GM20000 (cell line): Measurements from ENCODE around the gene U2AF1.
"Not testable (repeated sequence)": the region's sequence is repeated elsewhere in the genome, so short reads cannot be mapped to it uniquely, and the experiment has no call there.

Source experiments
- DNase-seq: peaks from one replicate; pipeline ENCODE4 v3.0.0; 2012; ENCODE audit warnings: low spot score

Gene U2AF1, protein sequence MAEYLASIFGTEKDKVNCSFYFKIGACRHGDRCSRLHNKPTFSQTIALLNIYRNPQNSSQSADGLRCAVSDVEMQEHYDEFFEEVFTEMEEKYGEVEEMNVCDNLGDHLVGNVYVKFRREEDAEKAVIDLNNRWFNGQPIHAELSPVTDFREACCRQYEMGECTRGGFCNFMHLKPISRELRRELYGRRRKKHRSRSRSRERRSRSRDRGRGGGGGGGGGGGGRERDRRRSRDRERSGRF

DNA sequence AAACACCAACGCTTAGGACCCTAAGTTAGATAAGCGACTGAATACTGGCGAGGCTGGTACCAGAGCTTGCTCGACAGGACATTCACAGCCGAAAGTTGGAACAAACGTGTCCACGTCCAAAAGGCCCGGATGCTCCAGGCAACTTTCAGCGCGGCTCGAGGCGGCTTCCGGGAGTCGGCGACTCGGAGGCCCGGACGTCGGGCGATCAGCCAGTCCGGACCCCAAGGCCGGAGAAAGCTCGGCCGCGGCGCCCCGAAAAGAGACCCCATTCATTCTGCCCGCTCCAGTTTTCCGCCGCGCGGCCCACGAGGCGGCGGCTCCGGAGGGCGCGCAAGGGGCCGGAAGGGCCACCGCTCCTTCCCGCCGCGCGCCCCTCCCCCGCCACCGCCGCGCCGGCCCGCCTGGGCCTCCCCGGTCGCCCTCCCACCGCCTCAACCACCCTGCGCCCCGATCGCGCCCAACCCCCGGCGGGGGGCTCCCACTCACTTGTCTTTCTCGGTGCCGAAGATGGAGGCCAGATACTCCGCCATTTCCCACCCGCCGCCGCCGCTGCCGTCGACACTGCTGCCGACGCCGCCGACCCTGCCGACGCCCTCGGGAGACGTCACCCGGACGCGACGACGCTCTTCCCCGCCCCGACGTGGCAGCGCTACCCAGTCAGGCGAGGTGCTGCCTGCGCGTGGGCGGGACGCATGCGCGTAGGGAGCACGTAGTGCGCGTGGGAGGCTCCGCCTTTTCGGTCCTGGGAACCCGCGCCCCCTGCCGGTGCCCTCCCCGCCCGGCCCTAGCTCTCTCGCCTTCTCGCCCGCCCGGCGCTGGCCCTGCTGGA, at the start of gene U2AF1:
U2AF1 (minus strand) TSS at position 606 of the 829 bp plus-strand sequence; CDS start at position 530, 76 bp downstream.
- not testable (repeated sequence) for DNase-seq

DNA sequence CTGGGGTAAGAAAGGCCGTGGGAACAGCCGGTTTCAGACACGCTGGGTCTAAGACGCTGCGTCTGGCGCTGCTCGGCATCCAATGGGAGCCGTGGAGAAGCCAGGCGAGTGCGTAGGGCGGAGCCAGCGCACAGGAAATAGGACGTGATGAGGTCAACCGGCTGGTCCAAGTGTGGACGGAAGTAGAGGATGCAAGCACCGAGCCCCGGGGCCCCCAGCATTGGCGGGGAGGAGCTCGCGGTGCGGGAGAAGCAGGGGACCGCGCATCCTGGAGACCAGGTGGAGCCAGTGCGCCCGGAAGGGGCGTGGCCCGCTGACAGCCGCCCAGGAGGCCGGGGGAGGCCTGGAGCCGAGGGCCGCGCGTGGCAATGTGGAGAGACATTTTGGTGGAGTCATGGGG, 46.2 kb upstream of the U2AF1 start:
- not testable (repeated sequence) for DNase-seq

DNA sequence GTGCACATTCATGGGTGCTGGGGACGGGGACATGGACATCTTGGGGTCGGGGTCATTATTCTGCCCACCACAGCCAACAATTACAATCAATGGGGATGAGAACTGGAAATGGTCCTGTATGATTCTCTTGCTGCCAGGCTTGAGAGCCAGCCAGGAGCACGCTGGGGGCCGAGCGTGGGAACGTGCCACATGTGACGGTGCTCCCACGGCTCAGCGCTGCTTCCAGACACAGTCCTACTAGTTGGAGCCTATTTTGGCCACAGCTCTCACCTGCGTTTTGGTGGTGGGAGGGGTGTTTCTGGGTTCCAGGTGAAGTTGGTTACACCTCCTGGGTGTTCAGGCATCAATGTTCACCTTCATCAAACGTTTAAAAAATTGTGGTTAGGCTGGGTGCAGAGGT, 42.0 kb upstream of the U2AF1 start:
- DNase-seq, result not testable (repeated sequence)

DNA sequence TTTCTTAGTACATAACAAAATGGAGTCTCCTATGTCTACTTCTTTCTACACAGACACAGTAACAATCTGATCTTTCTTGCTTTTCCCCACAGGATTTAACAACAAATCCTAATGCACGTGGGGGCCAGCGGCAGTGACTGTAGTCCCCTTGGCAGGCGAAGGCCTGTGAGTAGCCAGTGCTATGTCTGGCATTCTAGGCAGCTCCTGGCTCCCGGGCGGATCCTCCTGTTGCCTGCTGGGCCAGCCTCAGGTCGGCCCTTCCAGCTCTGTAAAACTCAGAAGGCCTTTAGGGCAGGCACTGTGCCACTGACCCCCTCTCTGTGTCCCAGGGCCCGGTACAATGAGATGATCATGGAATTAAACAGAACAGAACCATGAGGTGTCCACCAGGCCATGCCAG, 40.6 kb upstream of the U2AF1 start:
- DNase-seq, result not testable (repeated sequence)

DNA sequence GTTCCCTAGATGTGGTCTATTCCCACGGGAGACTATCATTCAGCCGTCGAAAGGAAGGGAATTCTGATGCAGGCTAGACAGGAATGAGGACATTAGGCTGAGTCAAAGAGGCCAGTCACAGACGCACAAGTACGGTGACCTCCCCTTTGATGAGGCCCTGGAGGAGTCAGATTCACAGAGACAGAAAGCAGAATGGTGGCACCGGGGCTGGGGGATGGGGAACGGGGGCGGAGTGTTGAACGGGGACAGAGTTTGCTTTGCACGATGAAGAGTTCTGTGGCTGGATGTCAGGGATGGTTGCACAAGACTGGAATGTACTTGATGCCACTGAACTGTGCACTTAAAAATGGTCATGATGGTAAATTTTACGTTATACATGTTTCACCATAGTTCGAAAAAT, 39.3 kb upstream of the U2AF1 start:
- not testable (repeated sequence) for DNase-seq

DNA sequence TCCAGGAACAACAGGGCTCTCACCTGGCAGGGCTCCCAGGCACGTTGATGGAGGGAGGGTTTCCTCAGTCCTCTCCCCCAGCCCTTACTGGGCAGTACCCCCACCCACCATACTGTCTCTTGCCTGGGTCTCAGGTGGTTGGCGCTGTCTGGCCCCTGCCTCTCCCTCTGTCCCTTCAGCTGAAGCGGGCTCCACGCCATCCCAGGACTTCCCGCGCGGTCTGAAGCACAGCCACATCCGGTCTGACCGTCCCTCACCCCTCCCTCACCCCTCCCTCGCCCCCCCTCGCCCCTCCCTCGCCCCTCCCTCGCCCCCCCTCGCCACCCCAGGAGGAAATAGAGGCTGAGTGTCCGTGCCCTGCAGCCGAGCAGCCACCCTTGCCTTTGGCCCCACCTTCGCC, 34.0 kb upstream of the U2AF1 start:
- not testable (repeated sequence) for DNase-seq

DNA sequence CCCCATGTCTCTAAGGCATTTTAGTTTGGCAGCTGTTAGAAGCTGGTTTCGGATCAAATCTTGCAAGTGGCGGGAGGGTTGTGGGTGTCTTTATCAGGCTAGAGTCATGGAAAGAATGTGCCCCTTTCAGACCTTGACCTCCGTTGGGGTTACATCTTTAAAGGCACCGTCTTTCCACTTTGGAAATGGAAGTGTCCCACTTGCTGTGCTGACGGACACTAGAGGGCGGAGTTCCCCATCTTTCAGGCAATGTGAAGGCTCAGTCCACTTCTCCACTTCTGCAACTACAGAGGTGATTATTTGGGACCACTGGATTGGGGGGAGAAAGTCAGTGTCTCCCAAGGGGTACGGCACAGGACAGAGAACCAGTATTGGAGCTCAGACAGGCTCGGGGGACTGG, 31.6 kb upstream of the U2AF1 start:
- DNase-seq, result not testable (repeated sequence)

DNA sequence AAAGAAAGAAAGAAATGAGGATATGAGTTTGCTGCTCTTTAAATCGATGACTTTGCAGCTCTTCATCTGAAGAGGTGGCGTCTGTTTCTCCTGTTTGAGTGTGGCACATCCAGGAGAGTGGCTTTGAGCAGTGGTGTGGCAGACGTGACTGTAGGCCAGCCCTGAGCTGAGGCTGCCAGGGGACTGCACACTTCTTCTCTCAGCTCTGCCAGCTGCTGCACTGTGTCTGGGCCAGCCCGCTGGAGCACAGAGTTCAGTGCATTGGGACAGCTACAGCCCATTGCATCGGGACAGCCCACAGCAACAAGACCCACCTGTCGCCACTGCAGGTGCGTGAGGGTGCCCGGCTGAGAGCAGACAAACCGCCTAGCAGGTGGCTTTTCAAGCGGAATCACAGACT, 27.1 kb upstream of the U2AF1 start:
- not testable (repeated sequence) for DNase-seq

DNA sequence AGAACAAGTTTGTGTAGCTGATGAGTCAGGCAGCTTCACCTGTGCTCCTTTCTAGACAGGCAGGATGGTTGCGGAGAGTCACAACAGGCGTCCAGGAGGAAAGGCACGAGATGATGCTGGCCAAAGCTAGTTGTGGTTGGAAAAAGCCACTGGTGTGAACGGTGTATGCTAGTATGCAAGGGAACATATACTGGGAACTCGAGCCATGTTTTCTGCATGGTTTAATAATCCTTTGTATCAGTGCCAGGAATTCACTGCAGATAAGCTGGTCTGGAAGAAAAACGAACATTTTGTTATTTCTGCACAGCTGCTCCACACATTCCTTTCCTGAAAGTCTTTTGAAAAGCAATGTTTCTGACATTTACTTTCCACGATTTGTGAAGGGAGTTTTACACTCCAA, 22.7 kb upstream of the U2AF1 start:
- not testable (repeated sequence) for DNase-seq

DNA sequence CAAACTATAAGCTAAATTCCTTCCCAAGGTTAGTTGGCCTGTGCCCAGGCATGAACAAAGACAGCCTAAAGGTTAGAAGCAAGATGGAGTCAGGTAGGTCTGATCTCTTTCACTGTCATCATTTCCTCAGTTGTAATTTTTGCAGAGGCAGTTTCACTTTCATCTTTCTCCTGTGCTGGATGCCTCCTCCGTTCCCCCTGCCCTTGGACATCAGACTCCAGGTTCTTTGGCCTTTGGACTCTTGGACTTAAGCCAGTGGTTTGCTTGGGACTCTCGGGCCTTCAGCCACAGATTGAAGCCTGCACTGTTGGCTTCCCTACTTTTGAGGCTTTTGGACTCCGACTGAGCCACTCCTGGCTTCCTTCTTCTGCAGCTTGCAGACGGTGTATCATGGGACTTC, 8.6 kb upstream of the U2AF1 start:
- DNase-seq, result not testable (repeated sequence)

DNA sequence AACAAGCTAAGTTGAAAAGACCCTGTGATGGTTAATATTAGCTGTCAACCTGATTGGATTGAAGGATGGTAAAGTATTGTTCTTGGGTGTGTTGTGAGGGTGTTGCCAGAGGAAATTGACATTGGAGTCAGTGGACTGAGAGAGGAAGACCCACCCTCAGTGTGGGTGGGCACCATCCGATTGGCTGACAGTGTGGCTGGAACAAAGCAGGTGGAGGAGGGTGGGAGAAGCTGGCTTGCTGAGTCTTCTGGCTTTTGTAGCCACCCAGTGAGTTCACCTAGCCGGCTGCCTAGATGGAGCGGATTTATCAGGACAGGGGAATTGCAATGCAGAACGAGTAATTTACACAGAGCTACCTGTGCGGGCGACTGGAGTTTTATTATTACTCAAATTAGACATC, 7.1 kb upstream of the U2AF1 start:
- DNase-seq, result not testable (repeated sequence)

DNA sequence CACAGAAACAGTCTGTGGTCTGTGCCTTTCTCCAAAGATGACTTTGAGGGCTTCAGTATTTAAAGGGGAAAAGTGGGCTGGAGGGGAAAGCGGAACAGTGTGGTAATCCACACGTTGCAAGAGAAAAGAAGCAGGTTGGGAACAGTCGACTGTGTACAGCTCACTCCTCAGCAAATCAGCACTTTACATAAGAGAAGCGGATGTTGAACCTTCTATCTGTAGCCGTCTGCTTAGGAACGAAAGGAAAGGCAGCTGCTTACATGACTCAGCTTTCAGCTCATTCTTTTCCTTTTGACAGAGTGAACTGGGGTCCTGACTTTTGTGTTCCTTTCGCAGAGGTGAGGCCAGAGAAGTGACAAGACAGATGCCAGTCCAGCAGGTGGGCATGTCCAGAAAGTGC, 1.6 kb upstream of the U2AF1 start:
- not testable (repeated sequence) for DNase-seq

DNA sequence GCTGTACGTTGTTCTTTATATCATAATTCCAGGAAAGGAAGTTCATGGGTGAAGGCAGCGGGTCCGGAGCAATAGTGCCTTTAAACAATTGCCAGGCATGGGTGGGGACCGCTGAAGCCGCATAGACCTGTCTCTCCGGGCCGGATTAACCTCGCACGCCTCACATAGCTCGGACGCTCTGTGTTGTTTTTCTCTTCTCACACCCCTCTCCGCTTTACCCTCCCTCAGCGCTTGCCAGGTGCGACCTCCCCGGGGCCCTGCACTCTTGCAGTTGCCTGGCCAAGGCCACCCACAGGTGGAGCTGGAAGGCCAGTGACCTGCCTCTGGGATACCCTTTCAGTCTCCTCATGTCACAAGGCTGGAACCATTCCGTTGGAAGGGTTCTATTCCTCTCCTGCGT, 807 bp upstream of the U2AF1 start:
- not testable (repeated sequence) for DNase-seq

DNA sequence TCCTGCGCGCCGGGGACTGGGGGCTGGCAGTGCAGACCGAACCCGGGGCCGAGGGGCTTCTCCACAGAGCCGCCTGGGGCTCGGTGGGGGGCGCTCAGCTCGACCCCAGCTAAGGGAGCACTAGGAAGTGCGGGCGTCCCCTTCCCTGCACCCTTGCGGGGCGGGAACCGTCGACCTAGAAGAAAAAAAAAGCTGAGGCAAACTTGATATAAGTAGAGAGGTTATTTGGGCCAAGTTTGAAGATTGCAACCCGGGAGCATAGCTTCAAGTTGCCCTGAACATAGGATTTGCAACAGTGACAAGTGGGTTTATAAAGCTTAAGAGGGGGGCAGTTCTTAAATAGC, 396 bp upstream of the U2AF1 start:
- not testable (repeated sequence) for DNase-seq

DNA sequence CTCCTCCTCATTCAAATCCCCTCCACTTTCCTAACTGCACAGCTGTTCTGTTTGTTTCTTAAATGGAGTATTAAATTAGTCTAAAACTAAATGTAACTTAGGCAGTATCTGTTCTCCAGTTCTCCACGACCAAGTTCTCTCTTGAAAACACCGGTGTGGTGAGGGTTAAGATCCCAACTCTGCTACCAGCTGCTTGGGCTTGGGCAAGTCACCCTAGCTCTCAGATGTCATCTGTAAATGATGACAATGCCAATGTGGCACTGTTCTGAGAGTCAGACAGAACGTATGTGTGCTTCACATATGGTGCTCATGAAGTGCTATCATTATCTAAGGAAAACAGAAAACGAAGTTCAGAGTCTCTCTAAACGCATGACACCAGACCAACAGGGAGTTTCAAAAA, 2.7 kb downstream of the U2AF1 start:
- DNase-seq, result not testable (repeated sequence)

DNA sequence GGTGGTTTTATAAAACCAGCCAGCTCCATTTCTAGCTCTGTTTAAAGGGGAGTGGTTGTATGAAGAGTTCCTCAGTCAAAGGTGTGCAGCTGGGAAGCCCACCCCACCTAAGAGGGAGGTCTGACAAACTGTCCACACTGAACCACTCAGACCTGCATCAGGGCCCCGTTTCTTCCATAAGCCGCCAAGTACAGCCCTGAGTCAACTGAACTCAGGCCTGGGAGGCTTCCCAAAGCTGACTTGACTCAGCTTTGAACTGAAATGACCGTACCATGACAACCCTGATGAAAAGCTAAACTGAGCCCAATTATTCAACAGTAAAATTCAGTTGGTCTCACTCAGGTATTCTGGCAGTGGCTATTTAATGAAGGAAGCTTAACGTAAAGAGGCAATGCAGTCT, 5.1 kb downstream of the U2AF1 start:
- not testable (repeated sequence) for DNase-seq

DNA sequence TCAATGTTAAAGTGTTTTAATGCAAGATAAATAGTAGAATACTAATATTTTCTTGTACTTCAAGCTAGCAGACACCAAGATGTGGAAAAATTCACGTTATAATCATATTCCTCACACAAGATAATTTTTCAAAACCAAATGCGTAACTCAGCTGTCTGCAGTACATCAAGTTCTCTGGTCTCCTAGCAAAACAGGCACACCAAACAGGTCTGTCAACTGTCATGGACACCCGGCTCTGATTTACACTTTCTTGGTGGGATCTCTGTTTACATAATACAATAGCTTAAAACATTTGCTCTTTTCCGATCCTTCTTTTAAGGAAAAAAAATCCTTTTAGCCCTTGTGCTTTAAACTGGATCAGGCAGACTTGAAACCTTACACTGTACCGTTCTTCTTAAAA, 5.7 kb downstream of the U2AF1 start:
- DNase-seq, result not testable (repeated sequence)

DNA sequence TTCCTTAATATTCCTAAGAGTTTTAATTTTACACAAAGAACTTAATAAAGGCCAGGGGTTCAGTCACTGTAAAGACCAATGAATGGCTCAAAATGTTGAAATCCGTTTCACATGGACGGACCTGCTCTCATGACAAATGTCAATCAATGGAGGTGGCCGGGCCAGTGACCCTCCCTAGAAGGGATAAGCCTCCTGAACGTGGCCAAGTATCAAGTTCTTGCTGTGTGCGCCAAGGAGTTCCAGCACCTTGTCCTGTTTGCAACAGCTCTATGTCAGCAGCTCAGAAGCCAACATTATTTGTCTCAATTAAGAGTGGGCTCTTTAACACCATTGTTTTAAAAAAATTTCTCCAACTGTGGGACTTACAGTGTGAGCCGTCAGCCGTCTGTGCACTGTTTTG, 6.4 kb downstream of the U2AF1 start:
- not testable (repeated sequence) for DNase-seq

DNA sequence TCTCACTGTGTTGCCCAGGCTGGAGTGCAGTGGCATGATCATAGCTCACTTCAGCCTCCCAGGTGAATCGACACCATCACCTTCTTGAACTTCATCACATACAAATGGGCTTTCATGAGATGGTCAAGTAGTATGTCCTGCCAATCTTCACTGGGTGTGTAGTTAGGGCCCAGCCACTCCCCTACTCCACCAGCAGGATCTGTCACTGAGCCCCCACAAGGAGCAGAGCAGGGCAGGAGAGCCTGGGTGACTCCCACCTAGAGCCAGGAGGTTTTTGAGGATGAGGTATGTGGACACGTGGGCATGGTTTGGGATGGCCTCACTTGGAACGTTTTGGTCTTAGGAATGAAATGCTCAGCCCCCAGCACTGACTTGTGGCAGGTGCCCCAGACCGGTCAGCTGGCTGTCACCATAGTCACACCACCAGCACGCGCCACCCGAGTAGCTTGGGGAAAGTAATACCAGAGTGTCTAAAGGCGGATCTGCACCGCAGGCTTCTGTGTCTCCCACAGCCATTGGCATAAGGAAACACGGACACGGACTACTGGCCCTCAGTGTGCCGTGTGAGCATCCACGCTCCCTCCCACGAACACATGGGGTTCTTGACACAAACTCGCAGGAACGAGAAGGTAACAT, 15.3 kb downstream of the U2AF1 start:
- not testable (repeated sequence) for DNase-seq

DNA sequence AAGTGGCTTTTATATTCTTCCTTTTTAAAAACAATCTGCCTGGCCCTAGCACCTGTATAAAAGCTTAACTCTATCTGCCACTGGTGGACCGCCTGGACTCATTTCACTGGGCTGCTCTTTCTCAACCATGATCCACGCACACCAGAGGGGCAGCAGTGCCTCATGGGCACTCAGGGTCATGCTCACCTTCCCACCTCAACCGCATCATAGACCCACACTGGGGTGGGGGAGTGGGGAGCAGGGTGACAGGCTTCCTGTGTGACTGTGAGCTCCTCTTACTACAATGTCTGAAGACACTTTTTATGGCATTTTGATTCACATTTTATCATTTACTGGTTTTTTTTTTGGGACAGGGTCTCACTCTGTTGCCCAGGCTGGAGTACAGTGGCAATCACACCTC, 16.4 kb downstream of the U2AF1 start:
- DNase-seq, result not testable (repeated sequence)

DNA sequence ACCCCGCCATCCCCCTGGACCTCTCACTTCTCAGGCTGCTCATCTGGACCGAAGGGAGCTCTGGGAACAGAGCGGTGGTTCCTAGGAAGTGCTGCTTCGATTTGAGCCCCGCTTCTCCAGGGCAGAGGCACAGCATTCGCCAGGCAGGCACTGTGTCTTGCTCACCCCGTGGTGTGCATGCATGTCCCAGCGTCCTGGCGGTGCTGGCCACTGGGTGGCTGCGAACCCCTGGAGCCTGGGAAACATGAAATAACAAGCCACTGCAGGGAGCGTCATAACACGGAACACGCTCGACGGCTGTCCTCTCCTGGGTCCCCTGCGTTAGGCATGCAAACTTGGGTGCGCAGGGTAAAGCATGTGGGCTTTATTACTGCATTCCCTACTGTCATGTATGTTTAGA, 17.9 kb downstream of the U2AF1 start:
- not testable (repeated sequence) for DNase-seq

DNA sequence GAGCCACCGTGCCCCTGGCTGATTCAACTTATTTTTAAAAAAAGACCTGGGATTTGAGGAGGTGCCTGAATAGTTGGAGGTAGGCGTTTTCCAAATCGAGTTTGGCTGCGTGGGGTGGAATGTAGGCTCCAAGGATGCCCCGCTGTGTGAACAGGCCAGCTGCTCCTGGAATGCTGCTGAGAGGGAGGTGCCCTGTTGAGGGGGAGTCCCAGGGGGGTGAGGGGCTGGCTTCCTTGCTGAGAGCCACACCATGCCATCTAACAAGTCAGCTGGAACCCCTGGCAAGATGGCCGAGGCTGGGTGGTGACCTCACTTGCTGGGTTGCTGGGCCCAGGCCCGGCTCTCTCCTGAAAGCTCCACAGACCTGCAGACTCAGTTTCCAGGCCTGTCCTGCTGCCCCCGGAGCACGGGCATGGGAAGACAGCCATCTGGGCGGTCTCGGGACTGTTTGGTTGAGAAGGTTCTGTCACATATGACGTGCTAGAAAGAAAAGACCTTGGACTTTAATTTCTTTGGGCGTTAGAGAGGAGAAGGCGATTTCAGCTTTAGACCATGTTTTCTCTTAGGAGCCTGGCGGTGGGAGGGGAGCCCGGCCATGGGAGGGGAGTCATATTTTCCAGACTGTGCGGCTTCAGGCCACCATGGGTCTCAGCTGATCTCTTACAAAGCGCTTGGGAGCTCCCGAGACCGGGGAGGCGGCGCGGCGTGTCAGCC, 24.6 kb downstream of the U2AF1 start:
- DNase-seq, result not testable (repeated sequence)
